NCI-H2081 treated with DMSO at 0.1 percent for 48 hours (cell line): ENCODE measurements around the gene CCSER1.
"Not testable (repeated sequence)": the region's sequence is repeated elsewhere in the genome, so short reads cannot be mapped to it uniquely, and the experiment has no call there.

ENCODE experiments used
- DNase-seq: peaks from one replicate; lab custom pipeline; 2025; lab: John Stamatoyannopoulos, UW

CCSER1 gene

DNA sequence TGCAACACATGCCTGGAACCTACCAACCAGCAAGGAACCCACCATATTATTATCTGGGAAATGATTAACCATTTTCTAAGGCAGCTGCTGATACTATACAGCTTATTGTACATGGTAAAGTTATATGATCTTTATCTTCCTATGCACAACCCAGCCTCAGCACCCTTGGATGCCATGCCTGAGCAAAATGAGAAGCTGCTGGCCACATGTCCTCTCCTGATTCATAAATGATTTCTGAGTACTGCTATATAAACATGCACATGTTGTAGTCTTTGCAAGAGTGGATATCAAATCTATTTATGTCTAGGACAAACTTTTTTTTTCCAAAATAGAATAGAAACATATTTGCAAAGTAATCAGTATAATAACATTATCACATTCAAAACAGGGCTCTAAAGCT lies 1043.6 kb downstream of the CCSER1 start:
- DNase-seq, result no peak

DNA sequence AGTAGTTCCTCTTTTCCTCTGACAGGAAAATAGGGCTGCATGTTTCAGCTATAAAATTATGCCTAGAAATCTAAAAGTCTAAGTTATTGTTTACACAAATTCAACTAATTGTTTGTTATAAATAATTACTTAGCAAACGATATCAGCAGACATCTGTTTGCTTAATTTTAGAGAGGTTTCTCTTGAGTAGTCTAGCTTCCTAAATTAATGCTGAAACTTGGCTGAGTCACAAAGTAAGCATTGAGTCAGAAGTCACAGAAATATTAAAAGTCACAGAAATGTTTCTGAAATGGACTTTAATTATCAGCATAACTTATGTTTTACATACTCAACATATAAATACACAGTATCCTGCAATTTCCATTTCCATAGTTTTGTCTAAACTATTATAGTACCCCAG lies 1044.0 kb downstream of the CCSER1 start:
- DNase-seq, result no peak

DNA sequence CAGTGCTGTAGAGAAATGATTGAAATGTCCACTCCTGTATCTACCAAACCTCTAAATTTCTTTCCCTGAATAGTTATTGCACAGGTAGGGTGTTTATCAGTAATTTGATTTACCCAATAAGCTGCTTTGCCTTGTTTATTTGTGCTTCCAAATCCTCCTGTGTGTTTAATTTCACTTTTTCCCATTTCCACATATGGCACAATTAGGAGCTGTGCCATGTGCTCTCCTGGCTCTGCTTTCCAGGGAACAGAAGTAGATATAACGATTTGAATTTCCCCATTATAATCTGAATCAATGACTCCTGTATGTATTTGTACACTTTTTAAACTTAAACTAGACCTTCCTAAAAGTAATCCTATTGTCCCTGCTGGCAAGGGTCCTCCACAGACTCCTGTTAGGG lies 1057.9 kb downstream of the CCSER1 start:
- not testable (repeated sequence) for DNase-seq

DNA sequence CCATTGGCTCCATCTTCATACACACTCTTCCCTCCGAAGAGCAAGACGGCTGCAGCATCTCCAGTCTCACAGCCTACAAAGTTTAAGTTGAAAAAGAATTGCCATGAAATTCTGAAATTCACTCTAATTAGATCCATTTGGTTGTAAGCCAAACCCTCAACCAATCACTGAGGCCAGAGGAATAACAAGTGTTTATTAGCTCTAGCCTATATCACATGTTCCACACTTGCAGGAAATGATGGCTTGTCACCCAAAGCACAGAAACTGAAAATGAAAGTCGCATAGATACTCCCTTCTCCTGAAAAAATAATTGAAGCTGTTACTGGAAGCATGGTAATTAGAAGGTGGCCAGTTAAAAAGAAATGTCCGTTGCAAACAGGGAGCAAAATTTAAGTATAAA lies 1071.8 kb downstream of the CCSER1 start:
- no peak for DNase-seq

DNA sequence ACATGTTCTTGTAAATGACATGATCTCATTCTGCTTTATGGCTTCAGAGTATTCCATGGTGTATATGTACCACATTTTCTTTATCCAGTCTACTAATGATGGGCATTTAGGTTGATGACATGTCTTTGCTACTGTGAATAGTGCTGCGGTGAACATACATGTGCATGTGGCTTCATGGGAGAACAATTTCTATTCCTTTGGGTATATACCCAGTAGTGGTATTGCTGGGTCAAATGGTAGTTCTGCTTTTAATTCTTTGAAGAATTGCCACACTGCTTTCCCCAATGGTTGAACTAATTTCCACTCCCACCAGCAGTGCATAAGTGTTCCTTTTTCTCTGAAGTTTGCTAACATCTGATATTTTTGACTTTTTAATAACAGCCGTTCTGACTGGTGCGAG lies 1080.3 kb downstream of the CCSER1 start:
- no peak for DNase-seq

DNA sequence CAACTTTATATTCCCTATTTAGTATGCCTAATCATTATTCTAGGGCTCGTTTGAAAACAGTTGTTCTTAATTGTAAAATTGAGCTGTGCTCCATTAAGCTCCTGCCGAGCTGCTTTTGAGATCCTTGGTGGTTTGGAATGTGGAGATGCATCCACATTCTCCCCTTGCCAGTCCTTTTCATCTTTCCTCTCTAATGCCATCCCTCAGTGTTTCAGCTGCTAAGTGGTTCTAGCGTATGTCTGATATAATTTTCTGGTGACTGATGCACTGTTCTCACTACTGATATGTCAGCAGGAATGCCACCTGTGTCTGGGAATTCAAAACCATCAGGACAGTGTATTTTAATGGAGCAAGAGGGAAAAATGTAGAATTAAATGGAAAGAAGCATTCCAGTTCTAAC lies 1085.0 kb downstream of the CCSER1 start:
- no peak for DNase-seq

DNA sequence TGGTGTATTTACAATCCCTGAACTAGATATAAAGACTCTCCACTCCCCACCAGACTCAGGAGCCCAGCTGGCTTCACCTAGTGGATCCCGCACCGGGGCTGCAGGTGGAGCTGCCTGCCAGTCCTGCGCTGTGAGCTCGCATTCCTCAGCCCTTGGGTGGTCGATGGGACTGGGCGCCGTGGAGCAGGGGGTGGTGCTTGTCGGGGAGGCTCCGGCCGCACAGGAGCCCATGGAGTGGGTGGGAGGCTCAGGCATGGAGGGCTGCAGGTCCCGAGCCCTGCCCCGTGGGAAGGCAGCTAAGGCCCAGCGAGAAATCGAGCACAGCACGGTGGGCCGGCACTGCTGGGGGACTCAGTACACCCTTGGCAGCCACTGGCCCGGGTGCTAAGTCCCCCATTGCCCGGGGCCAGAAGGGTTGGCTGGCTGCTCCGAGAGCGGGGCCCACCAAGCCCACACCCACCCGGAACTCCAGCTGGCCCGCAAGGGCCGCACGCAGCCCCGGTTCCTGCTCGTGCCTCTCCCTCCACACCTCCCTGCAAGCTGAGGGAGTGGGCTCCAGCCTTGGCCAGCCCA lies 1090.7 kb downstream of the CCSER1 start:
- not testable (repeated sequence) for DNase-seq

DNA sequence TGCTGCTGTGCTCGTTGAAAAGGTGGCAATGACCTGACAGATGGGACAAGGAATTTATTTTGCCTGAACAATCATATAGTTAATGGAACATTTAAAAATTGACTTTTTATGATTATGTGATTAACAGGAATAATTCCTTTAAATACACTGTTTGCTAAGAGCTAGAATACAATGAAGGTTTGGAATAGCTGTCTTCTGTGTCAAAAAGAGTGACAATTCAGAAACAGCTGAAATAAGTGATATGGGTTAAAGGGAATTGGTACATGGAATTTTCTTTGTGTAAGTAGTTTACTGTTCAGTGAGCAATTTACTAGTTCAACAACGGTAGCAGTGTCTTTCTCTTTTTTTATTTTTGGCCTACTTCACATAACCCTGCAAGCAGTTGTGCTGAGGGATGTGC lies 1093.1 kb downstream of the CCSER1 start:
- DNase-seq, result no peak

DNA sequence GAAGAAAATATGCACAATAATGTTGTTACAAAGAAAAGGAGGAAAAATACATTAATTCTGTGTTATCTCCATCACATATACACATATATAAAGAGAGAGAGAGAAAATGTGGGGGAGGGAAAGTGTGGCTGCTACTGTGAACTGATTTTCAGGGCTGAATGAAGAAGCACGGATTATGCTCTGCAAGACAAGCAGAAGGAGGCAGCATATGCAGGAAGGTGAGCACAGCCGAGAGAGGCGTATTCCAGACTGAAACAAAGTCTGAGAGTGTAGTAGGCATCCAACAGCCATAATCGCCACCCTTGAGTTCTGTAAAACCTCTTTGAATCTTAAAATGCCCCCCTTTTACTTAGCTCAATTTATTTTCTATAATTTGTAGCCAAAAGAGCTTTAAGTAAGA lies 1094.8 kb downstream of the CCSER1 start:
- DNase-seq, result no peak

DNA sequence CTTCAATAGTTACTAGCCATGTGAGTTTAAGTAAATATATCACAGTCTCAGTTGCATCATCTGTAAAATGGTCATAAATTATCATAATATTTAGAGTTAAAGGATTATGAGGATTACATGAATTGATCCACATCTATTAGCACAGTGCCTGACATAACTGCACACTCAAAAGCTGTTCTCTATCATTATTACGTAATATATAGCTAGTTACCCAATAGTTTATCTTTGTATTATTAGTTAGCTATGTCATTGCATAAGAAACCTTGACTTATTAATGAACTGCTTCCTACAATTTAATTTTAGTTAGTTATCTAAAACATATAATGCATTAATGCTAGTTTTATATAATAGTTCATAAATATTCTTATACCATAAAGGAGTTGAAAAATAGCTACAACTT lies 1099.7 kb downstream of the CCSER1 start:
- DNase-seq, result no peak

DNA sequence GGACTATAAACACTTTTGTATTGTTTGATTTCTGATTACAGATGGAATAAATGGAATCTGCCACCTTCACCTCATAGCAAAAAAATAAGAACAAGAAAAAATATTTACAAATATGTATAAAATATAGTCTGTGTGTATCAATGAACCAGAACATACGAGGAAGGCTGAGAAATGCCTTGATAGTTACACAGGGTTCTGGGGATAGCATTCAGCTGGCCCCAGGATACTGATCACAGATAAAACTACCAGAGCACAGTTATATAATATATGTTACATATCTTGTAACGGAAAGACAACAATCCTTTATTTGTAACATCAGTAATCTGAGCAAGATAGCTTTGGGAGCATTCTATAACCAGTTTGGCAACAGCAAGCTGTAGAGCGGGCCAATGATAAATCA lies 1101.5 kb downstream of the CCSER1 start:
- no peak for DNase-seq

DNA sequence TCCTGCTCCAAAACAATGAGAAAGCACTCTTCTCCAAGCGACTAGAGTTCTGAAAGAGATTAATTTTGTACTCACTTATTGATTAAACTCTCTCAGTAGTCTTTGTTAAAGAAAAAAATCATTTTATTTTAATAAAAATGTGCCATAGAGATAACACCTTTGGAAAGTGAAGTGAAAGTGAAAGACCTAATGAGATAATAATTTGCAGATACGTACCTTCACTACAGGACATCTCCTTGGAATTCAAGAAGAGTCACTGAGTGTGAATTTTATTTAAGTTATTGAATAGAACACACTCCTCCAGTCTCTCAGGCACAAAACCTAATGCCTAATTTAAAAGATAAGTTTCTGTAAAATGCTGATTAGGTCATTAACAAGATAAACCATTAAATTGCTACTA lies 1106.0 kb downstream of the CCSER1 start:
- no peak for DNase-seq

DNA sequence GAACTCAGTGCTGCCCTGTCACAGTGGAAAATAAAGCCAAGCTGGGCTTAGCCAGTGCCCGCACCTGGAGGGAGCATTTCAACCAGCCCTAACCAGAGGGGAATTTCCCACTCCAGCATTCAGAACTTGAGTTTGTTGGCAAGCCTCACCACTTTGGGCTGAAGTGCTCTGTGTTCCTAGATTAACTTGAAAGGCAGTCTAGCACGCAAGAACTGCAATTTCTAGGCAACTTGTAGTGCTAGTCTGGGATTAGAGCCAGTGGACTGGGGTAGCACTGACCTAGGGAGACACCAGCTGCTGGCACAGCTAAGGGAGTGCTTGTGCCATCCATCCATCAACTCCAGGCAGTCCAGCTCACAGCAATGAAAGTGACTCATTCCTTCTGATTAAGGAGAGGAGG lies 1115.9 kb downstream of the CCSER1 start:
- no peak for DNase-seq

DNA sequence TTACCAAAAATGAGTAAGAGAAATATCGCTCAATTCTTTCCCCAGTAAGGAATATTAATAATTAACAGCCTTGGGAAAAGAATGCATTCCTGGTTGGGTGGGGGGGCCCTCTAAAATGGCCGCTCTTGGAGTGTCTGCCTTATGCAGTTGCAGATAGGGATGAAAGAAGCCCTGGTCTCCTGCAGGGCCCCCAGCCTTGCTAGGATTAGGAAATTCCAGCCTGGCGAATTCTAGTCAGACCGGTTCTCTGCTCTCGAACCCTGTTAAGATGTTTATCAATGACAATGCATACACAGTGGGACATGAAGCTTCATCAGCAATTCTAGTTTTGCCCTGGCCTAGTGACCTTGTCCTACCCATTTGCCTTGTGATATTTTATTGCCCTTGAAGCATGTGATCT lies 1128.8 kb downstream of the CCSER1 start:
- DNase-seq, result no peak

DNA sequence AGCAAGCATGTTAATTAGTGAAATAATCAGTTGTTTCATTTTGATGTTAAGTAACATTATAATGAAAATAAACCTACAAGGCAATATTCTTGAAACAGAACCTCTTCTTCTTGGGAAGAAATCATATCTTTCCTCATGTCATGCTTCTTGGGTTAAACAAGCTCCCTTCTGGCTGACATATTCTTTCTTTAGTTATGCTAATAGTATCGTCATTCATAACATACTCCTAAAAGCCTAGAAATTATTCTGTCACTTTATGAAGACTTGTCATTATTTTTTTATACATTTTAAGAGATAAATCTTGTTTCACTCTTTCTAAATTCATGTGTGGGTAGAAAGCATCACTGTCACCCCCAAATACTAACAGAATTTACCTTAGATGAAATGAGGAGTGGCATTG lies 1129.6 kb downstream of the CCSER1 start:
- DNase-seq, result no peak

DNA sequence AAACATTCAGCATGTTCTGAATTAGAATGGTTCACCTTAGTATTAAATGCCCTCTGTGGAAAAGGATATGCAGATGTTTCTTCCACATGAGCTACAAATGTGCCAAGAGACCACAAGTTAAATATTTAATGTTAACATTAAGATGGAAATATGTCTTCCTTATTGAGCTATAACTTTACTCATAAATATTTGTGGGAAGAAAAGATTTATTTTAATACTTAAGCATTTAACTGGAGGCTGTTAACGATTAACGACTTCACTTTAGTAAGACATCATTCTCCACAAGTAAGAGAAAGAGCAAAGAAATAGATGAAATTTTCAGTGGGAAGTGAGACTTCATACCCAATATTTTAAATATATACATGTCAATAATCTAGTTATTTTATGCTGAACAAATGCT lies 1130.5 kb downstream of the CCSER1 start:
- DNase-seq, result no peak

DNA sequence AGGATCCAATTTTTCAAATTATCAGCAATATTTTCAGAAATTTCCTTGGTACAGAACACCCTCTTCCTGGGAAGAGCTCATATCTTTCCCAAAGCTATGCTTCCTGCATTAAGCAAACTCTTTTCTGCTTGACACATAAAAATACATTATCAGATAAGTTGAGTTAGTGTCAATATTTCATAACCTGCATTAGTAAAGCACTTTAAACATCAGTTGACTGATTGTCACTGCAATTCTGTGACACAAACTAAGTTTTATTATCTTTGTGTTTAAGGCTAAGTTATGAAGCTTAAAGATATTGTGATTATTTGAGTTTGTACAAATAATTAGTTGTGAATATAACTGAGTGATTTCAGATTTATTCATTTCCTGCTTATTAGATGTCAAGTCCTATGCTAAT lies 1131.1 kb downstream of the CCSER1 start:
- DNase-seq, result no peak

DNA sequence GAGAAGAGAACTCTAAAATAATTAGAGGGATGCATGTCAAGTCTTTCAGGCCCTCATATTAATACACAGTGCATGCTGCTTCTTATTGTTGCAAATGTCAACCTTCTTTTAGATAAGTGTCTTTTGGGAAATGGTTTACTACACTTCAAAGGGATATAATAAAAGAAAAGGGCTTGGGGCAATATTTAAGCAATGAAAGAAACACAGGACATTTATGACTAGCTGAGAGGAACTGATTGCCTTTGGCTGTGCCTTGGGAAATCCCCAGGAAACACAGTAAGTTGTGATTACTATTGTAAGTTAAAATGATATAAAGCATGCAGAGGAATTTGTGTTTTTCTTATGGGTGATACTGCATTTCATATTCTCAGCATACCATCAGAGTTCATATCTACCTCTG lies 1140.3 kb downstream of the CCSER1 start:
- no peak for DNase-seq

DNA sequence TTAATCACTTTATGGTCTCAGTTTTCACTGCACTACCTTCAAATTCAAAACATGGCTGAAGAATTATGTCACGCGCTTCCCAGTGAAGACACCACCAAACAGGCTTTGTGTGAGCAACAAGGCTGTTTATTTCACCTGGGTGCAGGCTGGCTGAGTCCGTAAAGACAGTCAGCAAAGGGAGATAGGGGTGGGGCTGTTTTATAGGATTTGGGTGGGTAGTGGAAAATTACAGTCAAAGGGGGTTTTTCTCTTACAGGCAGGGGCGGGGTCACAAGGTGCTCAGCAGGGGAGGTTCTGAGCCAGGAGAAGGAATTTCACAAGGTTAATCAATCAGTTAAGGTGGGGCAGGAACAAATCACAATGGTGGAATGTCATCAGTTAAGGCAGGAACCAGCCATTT lies 1141.3 kb downstream of the CCSER1 start:
- DNase-seq, result not testable (repeated sequence)

DNA sequence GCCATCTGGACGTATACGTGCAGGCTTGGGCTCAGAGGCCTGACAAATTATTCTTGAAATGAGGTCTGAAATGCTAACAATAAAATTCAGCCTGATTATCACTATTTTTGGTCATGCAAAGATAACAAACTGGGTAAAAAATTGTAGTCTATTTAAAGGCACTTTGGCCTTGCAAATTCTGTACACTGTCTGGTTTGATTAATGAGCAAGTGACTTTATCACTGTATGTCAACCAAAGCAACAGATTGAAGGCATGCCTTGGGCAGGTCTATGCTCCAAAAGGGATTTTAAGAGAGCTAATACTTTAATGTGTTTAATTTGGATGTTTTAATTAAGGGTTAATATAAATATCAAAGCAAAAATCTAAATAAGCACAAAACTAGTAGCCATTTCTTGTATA lies 1141.7 kb downstream of the CCSER1 start:
- no peak for DNase-seq

DNA sequence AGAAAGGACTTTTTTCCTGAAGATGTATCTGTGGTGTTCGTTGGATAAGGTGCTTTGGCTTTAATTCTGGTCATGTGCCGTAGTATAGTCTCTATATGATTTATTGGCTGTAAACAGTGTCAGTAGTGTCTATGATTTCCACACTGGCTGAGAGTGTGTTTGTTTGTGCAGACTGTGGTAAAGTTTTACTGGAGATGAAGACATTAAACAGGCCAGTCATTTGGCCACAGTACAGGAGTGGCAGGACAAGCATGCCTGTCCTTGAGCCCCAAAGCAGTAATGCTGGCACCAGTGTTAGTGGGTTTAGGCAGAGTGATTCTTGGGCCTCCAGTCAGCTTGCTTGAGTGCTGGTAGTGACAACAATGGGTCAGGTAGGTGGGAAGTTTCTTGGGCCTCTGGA lies 1152.7 kb downstream of the CCSER1 start:
- no peak for DNase-seq

DNA sequence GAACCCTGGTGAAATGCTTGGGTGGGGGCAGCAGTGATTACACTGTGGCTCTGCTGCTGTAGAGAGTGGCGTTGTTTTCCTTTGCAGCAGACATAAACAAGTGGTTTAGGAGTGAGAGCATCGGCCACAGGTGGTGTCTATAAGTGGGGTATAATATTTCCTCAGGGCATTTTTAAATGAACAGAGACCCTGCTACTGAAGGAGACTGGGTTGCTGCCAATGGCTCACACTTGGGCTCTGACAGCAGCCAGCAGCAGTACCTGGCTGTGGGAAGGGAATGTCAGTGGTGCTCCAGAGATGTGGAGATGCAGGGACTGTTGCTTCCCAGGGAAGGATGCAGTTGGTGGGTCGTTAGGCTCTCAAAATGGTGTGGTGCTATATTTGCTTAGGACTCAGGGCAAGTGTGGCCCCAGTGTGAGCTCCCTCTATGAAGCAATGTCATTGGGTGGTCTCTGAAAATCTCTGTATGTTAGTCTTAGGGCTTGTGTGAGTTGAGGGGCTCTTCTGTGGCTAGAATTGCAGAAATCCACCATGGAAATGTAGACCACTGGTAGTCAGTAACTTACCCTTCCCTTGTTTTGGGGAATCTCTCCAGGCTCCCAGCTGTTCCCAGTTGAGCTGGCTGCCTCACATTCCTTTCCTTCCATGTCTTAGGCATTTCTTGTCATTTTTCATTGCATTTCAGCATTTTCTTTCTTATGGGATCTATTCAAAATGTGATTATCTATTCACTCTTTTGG lies 1153.5 kb downstream of the CCSER1 start:
- no peak for DNase-seq

DNA sequence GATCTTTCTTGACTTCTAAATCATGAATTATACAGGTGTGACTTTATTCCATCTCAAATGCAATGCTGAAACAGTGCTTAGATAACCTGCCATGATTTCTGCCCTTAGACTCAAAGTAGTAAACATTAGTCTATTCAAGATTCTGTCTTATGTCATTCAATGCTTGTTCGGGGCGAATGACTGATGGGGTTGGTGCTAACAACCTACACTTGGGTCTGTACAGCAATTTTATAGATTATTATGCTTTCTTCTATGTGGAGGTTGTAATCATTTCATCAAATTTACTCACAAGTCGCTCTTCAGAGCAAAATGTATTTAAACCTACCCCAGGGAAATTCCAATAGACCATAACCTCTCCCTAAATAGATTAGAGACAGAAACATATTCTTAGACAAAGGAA lies 1155.0 kb downstream of the CCSER1 start:
- DNase-seq, result no peak

DNA sequence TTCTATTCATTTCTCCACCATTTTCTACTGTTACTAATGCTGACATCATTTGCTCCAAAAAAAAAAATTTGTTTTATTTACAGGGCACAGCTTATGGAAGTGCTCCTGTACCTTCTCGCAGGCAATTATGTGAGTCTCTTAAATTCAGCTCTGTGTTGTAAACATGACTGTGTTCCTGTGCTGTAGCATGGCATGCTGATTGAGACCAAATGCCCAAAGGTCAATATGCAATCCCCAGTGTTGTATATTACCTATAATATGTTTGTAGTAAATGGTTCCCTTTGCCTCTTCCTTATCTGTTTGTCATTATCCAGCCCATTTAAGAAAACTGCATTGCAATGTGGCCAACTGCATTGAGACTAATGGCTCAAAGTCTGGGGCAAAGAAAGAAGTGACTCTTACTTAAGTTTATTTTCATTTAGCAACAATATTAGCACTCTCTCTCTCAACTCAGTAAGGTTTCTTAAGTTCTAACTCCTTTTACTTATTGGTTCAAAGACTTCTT lies 1156.6 kb downstream of the CCSER1 start:
- DNase-seq, result no peak
